NOMO-1 treated with DMSO at 0.1 percent for 48 hours (cell line): Measurements from ENCODE around the gene LEP.
"Not testable (repeated sequence)": the region's sequence is repeated elsewhere in the genome, so short reads cannot be mapped to it uniquely, and the experiment has no call there.

ENCODE experiments used
- DNase-seq: peaks from one replicate; lab custom pipeline; 2025; ENCODE audit not compliant: unreplicated experiment; lab: John Stamatoyannopoulos, UW

LEP gene

GRCh38 chr7:128210590-128211570, 30.2 kb upstream of the LEP start:
- DNase-seq = no peak

- DNase-seq = no peak
Observed at GRCh38 chr7:128211626-128212025, 29.5 kb upstream of the LEP start.

- no peak for DNase-seq
Observed at GRCh38 chr7:128214463-128214862, 26.6 kb upstream of the LEP start.

DNA sequence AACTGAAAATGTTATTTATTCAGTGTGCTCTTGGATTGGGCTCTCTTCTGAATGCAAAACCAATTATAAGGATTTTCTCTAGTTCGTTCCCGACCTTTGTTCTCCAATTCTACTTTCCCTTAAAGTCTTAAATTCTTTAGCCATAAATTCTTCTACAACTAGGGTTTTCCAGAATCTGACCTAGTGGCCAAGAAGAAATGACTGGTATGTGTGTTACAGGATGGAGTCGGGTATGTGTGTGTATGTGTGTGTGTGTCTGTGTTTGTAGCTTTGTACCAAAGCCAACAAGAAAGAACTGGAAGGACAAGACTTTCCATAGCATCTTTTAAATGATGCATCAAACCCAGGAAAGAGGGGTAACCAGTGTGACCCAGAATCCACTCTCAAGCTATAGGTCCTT, 25.8 kb upstream of the LEP start:
- DNase-seq = no peak

GRCh38 chr7:128215739-128216138, 25.3 kb upstream of the LEP start:
- no peak for DNase-seq

DNA sequence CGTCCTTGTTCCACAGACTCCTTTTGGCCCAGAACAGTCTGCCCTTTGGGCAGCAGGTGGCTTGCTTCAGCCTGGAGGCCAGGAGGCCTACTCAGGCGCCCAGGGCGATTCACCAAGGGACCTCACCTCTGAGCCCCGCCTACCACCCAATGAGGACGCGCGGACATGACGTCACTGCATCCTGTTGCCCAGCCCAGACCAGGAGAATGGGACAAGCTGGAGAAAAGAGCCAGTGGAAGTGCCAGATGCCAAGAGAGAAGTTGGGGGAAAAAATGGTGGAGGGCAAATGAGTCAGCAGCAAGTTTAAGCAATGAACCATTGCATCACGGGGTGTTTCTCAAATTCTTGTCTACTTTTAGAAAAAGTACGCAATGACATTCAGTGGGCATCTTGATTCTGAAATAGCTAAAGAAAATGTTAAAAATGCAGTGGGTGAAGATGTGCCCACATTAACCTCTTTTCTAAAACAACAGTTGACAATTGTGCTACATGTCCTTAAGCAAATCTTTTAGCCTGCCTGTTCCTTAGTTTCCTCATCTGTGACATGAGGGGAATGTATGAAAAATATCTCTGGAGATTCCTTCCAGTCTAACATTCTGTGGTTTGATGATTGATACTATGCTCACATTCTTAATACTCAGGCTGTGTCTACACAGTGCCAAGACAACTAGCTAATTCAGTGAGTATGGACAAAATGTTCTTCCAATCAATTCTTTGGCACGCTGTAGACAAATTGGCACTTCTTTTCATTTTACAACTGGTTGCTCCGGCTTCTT, 23.9 kb upstream of the LEP start:
- peak; percentile 77 for DNase-seq

DNA sequence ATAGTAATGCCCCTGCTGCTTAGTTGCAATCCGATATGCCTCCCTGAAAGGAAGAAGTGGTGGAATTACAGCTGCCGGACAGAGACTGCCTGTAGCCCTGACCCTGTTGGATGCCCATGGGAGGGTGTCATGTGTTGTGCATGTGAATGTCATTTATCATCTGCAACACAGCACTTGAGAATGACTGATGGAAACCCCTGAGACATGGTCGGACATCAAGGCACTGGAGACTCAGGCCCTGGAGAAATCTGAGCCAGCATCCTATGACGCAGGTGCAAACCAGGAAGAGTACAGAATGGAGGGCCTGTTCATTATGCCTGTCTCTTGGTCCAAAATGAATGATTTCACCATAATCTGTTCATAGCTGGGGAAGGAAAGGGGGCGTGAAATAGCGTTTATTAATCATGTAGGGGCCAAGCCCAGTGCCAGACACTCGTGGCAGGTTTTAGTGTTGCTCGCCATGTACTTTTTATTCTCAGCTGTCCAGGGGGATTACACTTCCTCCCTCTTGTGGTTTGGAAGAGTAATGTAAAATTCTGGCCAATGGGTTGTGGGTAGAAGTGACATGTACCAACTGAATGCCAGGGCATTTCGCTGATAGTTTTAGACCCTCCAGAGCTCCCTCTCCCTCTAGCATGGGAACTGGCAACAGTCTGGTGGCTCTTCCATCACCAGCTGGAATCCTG, 23.0 kb upstream of the LEP start:
- no peak for DNase-seq

DNA sequence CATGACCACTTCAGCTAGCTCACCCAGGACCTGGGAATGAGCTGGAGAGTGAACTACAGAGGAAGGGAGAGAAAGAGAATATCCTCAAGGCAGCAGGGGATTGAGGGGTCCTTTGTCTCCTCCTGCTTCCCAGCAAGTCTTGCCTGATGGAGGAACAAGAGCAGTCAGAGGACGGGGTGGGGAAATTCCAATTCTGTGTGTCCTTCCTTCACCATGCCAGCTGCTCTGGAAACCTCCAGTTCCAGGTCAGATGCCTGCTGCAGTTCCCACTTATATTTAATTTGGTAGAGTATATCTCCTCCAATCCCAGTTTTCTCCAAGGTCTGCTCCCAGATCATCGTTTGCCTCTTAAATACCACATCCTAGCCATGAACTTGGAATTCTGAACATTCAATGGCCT, 21.4 kb upstream of the LEP start:
- DNase-seq = no peak

DNA sequence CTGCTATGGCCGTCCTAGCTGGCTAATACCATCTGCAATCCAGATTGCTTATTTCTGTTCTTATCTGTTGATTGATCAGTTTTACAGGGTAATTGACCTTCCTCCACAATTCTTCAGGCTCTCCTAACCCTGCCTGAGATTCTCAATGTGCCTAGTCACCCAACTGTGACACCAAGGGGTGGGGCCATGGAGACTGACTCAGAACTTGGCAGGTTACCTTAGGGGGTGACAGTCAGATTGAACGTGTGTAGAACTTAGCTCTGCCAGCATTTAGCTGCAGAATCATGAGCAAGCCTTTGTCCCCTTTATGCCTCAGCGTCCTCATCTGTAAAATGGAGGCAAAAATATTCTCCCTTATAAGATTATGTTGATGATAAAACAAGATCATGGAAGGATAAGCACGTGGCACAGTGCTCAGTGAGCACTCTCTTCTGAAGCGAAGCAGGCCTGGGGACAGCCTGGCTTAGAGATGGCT, 19.1 kb upstream of the LEP start:
- peak; percentile 22 for DNase-seq

DNA sequence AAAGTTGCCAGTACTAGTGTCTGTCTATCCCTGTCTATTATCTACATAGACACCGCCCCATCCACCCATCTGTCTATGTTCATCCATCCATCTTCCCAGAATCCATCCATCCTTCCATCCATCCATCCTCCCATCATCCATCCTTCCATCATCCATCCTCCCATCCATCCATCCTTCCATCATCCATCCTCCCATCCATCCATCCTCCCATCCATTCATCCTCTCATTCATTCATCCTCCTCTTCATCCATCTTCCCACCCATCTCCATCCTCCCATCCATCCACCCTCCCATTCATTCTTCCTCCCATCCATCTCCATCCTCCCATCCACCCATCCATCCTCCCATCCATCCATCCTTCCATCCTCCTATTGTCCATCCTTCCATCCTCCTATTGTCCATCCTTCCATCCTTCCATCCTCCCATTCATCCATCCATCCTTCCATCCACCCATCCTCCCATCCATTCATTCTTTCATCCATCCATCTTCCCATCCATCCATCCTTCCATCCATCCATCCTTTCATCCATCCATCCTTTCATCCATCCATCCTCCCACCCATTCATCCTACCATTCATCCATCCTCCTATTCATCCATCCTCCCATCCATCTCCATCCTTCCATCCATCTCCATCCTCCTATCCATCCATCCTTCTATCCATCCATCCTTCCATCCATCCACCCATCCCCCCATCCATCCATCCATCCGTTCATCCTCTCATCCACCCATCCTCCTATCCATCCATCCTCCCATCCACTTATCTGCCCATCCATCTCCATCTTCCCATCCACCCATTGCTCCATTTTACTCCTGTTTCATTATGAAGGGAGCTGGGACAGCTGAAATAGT, 14.7 kb upstream of the LEP start:
- DNase-seq = no peak

GRCh38 chr7:128227271-128227670, 13.8 kb upstream of the LEP start:
- DNase-seq = no peak

GRCh38 chr7:128231021-128231420, 10.1 kb upstream of the LEP start:
- DNase-seq = no peak

GRCh38 chr7:128231677-128232076, 9.4 kb upstream of the LEP start:
- no peak for DNase-seq

DNA sequence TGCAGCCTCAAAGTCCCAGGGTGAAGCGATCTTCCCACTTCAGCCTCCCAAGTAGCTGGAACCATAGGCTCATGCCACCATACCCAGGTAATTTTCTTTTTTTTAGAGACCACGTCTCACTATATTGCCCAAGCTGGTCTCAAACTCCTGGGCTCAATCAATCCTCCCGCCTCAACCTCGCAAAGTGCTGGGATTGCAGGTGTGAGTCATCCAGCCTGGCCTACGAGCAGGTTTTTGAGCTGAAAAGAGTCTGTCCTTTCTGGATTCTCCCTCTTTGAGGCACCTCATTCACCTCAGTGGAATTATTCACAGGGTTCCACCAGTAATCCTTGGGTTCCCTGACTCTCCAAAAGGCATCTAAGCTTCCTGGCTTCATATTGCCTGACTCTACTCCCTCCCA, 7.6 kb upstream of the LEP start:
- no peak for DNase-seq

- no peak for DNase-seq
Observed at GRCh38 chr7:128234476-128235026, 6.5 kb upstream of the LEP start.

GRCh38 chr7:128235471-128235870, 5.6 kb upstream of the LEP start:
- no peak for DNase-seq

DNA sequence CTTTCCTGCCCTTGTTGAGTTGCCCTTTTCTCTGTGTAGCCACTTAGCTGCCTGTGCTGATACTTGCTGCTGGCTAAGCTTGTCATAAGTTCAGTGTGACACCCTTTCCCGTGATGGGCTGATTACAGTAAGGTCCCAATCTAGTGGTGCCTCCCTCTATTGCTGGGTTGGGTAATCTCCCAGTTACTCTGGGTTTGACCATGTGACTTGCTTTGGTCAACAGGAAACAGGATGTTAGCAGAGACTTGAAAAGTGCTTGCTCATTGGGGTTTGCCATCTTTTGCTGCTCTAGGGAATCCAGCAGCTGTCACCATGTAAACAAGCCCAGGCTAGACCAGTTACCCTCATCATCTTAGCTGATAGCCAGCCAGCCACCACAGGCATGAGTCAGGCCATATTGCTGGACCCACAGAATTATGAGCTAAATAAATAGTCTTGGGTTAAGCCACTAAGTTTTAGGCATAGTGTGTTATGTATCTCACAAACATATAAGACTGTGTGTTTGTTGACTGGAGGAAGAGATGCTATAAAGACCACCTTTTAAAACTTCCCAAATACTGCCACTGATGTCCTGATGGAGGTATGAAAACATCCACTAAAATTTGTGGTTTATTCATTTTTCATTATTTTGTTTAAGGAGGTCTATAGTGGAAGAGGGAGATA, 4.0 kb upstream of the LEP start:
- DNase-seq = peak; percentile 79

- not testable (repeated sequence) for DNase-seq
Observed at GRCh38 chr7:128239146-128239545, 1.9 kb upstream of the LEP start.

DNA sequence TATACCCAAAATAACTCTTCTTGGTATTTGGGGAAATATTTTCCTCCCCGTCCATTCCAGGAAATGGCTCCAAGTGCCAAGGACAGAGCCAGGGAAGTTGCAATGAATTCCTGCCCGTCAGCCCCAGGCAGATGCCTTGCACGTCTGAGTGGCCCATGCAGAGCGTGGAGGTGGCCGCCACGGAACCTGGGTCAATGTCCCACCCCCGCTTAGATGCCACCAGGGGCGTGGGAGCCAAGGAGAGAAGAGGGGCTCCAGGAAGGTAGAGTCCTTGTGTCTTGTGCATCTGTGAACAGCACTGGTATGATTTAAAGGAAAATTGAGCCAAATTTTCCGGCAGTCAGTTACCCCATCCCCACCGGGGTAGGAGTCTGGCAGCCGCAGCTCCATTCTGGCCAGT, 1.6 kb downstream of the LEP start:
- DNase-seq = no peak

DNA sequence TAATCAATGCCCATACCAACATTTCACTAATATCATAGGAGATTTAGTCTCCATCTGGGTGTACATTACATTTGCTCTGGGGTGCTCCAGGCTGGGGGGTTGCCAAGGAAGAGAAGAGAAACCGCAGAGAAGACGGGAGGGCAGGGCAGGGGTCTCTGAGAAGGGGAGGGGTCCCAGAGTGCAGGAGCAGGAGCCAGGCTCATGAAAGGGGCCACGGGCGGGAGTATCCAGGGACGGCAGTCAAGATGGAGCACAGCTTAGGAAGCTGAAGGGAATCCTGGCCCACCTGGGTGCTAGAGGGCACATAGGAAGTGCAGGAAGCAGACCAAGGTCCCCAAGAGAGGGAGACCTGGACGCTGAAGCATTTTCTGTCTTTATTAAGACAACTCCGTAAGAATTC, 2.2 kb downstream of the LEP start:
- no peak for DNase-seq
